Measurements from ENCODE around the gene SEMA4C.

The SEMA4C gene

GRCh38 chr2:96897491-96898134 is 27.7 kb upstream of the SEMA4C start:
- TF ChIP-seq ZFX (IDR thresholded peaks at IDR 0.05) (no peak), CTCF (conservative IDR thresholded peaks at IDR 0.05) (no peak)
- no peak overlapping the region for H3K27ac ChIP-seq

- TF ChIP-seq CTCF (conservative IDR thresholded peaks at IDR 0.05) (no peak), ZFX (IDR thresholded peaks at IDR 0.05) (no peak)
- H3K27ac ChIP-seq = no peak overlapping the region
Observed at GRCh38 chr2:96895746-96896651, 26.1 kb upstream of the SEMA4C start.

GRCh38 chr2:96895032-96895745 is 25.3 kb upstream of the SEMA4C start:
- no peak for TF ChIP-seq ZFX (IDR thresholded peaks at IDR 0.05)
- no peak for TF ChIP-seq CTCF (conservative IDR thresholded peaks at IDR 0.05)
- no peak overlapping the region for H3K27ac ChIP-seq

- H3K27ac ChIP-seq = no peak overlapping the region
- TF ChIP-seq CTCF (conservative IDR thresholded peaks at IDR 0.05) (no peak), ZFX (IDR thresholded peaks at IDR 0.05) (no peak)
Observed at GRCh38 chr2:96894151-96894531, 24.3 kb upstream of the SEMA4C start.

- no peak for TF ChIP-seq CTCF (conservative IDR thresholded peaks at IDR 0.05)
- TF ChIP-seq ZFX (IDR thresholded peaks at IDR 0.05) = no peak
- no peak overlapping the region for H3K27ac ChIP-seq
Observed at GRCh38 chr2:96893289-96894150, 23.6 kb upstream of the SEMA4C start.

GRCh38 chr2:96891591-96892333 is 21.9 kb upstream of the SEMA4C start:
- no peak overlapping the region for H3K27ac ChIP-seq
- TF ChIP-seq CTCF (conservative IDR thresholded peaks at IDR 0.05) (no peak), ZFX (IDR thresholded peaks at IDR 0.05) (no peak)

Data from C4-2B (cell line).